GM23248 (cell line): ENCODE results near the gene INPP5D.

Source experiments
- EZH2 ChIP-seq: fragments of 200-600 bp; sonication (generic); IDR thresholded peaks from 2 replicates; pipeline ENCODE4 v1.6.1; 2018; ENCODE audit warnings: antibody characterized with exemption, mild to moderate bottlenecking; ENCODE audit not compliant: insufficient read depth, poor library complexity, severe bottlenecking
- EZH2phosphoT487 ChIP-seq: fragments of 200-600 bp; sonication (generic); IDR thresholded peaks from 2 replicates; pipeline ENCODE4 v1.6.1; 2018; ENCODE audit warnings: antibody characterized with exemption, moderate library complexity, mild to moderate bottlenecking, low read depth; ENCODE audit not compliant: insufficient read depth

DNA sequence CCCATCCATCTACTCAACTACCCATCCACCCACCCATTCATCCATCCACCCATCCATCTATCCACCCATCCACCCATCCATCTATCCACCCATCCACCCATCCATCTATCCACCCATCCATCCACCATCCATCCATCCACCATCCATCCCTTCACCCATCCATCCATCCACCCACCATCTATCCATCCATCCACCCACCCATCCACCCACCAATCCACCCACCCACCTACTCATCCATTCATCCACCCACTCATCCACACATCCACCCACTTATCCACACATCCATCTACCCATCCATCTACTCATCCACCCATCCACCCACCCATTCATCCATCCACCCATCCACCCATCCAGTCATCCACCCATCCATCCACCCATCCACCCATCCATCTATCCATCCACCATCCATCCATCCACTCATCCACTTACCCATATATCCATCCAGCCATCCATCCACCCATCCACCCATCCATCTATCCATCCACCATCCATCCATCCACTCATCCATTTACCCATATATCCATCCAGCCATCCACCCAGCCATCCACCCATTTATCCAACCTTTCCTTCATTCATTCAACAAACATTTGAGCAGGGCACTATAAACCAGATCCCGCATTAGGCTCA is 45.0 kb upstream of the INPP5D start:
- TF ChIP-seq EZH2 (no peak), EZH2phosphoT487 (no peak)
